Panc1 (cell line): ENCODE data around the gene RAMP1. TPM values are rescaled to one million over a fixed set of nuclear protein-coding genes. Genes with fewer than 3 reads are reported as not detected.
"Not testable (repeated sequence)": the region's sequence is repeated elsewhere in the genome, so short reads cannot be mapped to it uniquely, and the experiment has no call there.

Experiments
- ATAC-seq: fragments of 200-7000 bp; cut with Tn5 transposase; 2 replicates; pipeline ENCODE4 v1.9.1; 2020; ENCODE audit warnings: mild to moderate bottlenecking, moderate library complexity
- BruUV-seq: library from RNA; stranded (reverse); fragments of 400-500 nt; replicated peaks from 2 replicates; lab custom pipeline; 2021; lab: Mats Ljungman, UMichigan
- CTCF ChIA-PET: fragments of 300-600 bp; sonication (Branson Sonifier 250); formaldehyde crosslinking; loops from one replicate; lab custom pipeline; 2022; ENCODE audit warnings: antibody characterized with exemption; lab: Charles Lee
- POLR2A ChIA-PET: fragments of 300-600 bp; sonication (Branson Sonifier 250); formaldehyde crosslinking; loops from one replicate; lab custom pipeline; 2022; ENCODE audit warnings: antibody characterized with exemption; lab: Charles Lee
- DNase-seq: peaks from one replicate; pipeline ENCODE4 v3.0.0-alpha.2; 2010; ENCODE audit warnings: low read depth, low spot score
- H3K27ac ChIP-seq: 2 replicates; pipeline ENCODE4 v1.5.1; 2011; ENCODE audit warnings: mild to moderate bottlenecking, low read length, inconsistent platforms
- H3K27me3 ChIP-seq: fragments of 200-500 bp; sonication (Bioruptor generic); 2 replicates; pipeline ENCODE4 v1.6.0; 2014; ENCODE audit warnings: low read length, inconsistent platforms; ENCODE audit not compliant: control insufficient read depth, insufficient read depth
- H3K36me3 ChIP-seq: fragments of 200-500 bp; sonication (Bioruptor generic); 2 replicates; pipeline ENCODE4 v1.5.1; 2014; ENCODE audit warnings: inconsistent platforms, mild to moderate bottlenecking, low read length, moderate library complexity; ENCODE audit not compliant: control insufficient read depth, insufficient read depth
- H3K4me1 ChIP-seq: 2 replicates; pipeline ENCODE4 v1.5.1; 2011; ENCODE audit warnings: inconsistent platforms, mild to moderate bottlenecking, low read length, moderate library complexity; ENCODE audit not compliant: control insufficient read depth, insufficient read depth
- H3K4me3 ChIP-seq, 2 experiments: 2 replicates each; pipeline ENCODE4 v1.5.1; 2011 to 2012; ENCODE audit warnings: low read depth in 2 of 2, low read length in 2 of 2, mild to moderate bottlenecking in 2 of 2, inconsistent platforms in 1 of 2, moderate library complexity in 1 of 2
- H3K9me3 ChIP-seq: fragments of 200-500 bp; sonication (Bioruptor generic); 2 replicates; pipeline ENCODE4 v1.5.1; 2014; ENCODE audit warnings: low read depth, mild to moderate bottlenecking, inconsistent platforms, low read length, moderate library complexity; ENCODE audit not compliant: control insufficient read depth, insufficient read depth
- CTCF ChIP-seq: fragments of 450-650 bp; IDR thresholded peaks from 2 replicates; pipeline ENCODE4 v1.5.1; 2017; ENCODE audit warnings: mild to moderate bottlenecking
- POLR2AphosphoS5 ChIP-seq: IDR thresholded peaks from 2 replicates; pipeline ENCODE4 v1.6.1; 2012; ENCODE audit warnings: mild to moderate bottlenecking, low read depth, low read length, moderate library complexity
- REST ChIP-seq, 2 experiments: IDR thresholded peaks; 2 replicates each; pipeline ENCODE4 v1.6.1; 2011 to 2012; ENCODE audit warnings: low read depth in 2 of 2, control low read depth in 1 of 2, low read length in 1 of 2, mild to moderate bottlenecking in 1 of 2, moderate library complexity in 1 of 2; ENCODE audit not compliant: insufficient read depth in 1 of 2
- SIN3A ChIP-seq: IDR thresholded peaks from 2 replicates; pipeline ENCODE4 v1.6.1; 2012; ENCODE audit warnings: low read depth, mild to moderate bottlenecking, low read length, moderate library complexity, borderline replicate concordance; ENCODE audit not compliant: insufficient read depth
- TCF7L2 ChIP-seq: IDR thresholded peaks from 2 replicates; pipeline ENCODE4 v1.6.1; 2011; ENCODE audit warnings: mild to moderate bottlenecking, low read depth, low read length, inconsistent platforms
- in situ Hi-C: cut with HindIII; loops from 2 replicates; pipeline ENCODE4 v1.10.0; 2016; ENCODE audit warnings: low sequenced_read_pairs, low pct_unique_long_range_greater_than_20kb
- intact Hi-C: fragments of 100-400 bp; cut with micrococcal nuclease; formaldehyde crosslinking; loops from one replicate; pipeline ENCODE4 v1.10.0; 2022; ENCODE audit not compliant: unreplicated experiment
- total RNA-seq: library from RNA; stranded (reverse); gene quantifications from one replicate; pipeline ENCODE4 v1.2.1, GENCODE V29; 2021; ENCODE audit not compliant: unreplicated experiment

Gene RAMP1
- total RNA-seq, 1 experiment from 2014 or later, result 17.6 TPM

- Histone ChIP-seq H3K27ac (no peak overlapping the region), H3K9me3 (0 out of 2 replicates have a peak, but pooled peaks cover 5% of the 10 kb centered on the region), H3K4me3 (no peak overlapping the region), H3K4me1 (no peaks in the 10 kb centered on the region), H3K36me3 (no peaks in the 10 kb centered on the region), H3K27me3 (no peaks in the 10 kb centered on the region)
- TF ChIP-seq SIN3A (no peak), CTCF (no peak), REST (IDR thresholded peaks at IDR 0.05; ENCODE audit: insufficient read depth in 1 of 2, low read depth in 2 of 2, low read length in 1 of 2) (no peak), POLR2AphosphoS5 (no peak), TCF7L2 (no peak)
- POLR2A ChIA-PET, result no interaction called here
- in situ Hi-C loops (no loop called here), intact Hi-C loops (no loop called here)
- BruUV-seq, result no TSS peak
- ATAC-seq (no peak), DNase-seq (no peak)
- CTCF ChIA-PET, result no interaction called here
Observed at GRCh38 chr2:237944302-237944701, 84.9 kb downstream of the RAMP1 start.

- Histone ChIP-seq H3K4me3 (no peak overlapping the region), H3K36me3 (no peaks in the 10 kb centered on the region), H3K9me3 (0 out of 2 replicates have a peak, but pooled peaks cover 5% of the 10 kb centered on the region), H3K4me1 (no peaks in the 10 kb centered on the region), H3K27ac (no peak overlapping the region), H3K27me3 (no peaks in the 10 kb centered on the region)
- POLR2A ChIA-PET, result no interaction called here
- no peak for ATAC-seq
- in situ Hi-C loops, result no loop called here
- TF ChIP-seq POLR2AphosphoS5 (no peak), TCF7L2 (no peak), SIN3A (no peak), CTCF (no peak), REST (IDR thresholded peaks at IDR 0.05; ENCODE audit: insufficient read depth in 1 of 2, low read depth in 2 of 2, low read length in 1 of 2) (no peak)
- no TSS peak for BruUV-seq
- intact Hi-C loops, result no loop called here
- no peak for DNase-seq
- CTCF ChIA-PET, result no interaction called here
Observed at GRCh38 chr2:237946423-237946822, 87.0 kb downstream of the RAMP1 start.

- H3K9me3 ChIP-seq, H3K27ac ChIP-seq, H3K36me3 ChIP-seq, DNase-seq, H3K4me1 ChIP-seq, in situ Hi-C loops, POLR2A ChIA-PET, H3K27me3 ChIP-seq, intact Hi-C loops, ATAC-seq, BruUV-seq, H3K4me3 ChIP-seq: not testable (repeated sequence)
- CTCF ChIA-PET, result interaction anchor here (0.6 to 0.7 kb wide), 2 partner anchors 47 to 749 kb away, joined by 6 to 7 read pairs; no protein-coding TSS in a partner anchor
Observed at GRCh38 chr2:237951354-237951753, 91.9 kb downstream of the RAMP1 start.
